SK-N-MC (cell line): ENCODE data around the gene COPZ1.

Experiments used
- EZH2 ChIP-seq: fragments of 200-600 bp; sonication (generic); IDR thresholded peaks from one replicate; pipeline ENCODE4 v1.6.1; 2017; ENCODE audit warnings: antibody characterized with exemption
- FOXP2 ChIP-seq: optimal IDR thresholded peaks from 2 replicates; pipeline ENCODE3; 2011; ENCODE audit warnings: mild to moderate bottlenecking, moderate library complexity; ENCODE audit not compliant: insufficient read depth; ENCODE audit errors: extremely low read length, control extremely low read depth
- POLR2AphosphoS5 ChIP-seq: IDR thresholded peaks from 2 replicates; pipeline ENCODE4 v1.6.1; 2012; ENCODE audit warnings: mild to moderate bottlenecking, low read depth, low read length, borderline replicate concordance

GRCh38 chr12:54280468-54281260 lies 44.3 kb upstream of the COPZ1 start, which contains the start of gene HNRNPA1:
- TF ChIP-seq EZH2 = no peak
- peak; percentile 98 for TF ChIP-seq POLR2AphosphoS5
- TF ChIP-seq FOXP2 = no peak
